Measurements from ENCODE around the gene MEF2C. TPM values are rescaled to one million over a fixed set of nuclear protein-coding genes. Genes with fewer than 3 reads are reported as not detected.

MEF2C gene
- total and polyA plus RNA-seq, 2 of the 13 experiments (the other 11 are each of a cell fraction or from before 2014, with no cell fraction given) = 0.02 TPM; not detected in 1

DNA sequence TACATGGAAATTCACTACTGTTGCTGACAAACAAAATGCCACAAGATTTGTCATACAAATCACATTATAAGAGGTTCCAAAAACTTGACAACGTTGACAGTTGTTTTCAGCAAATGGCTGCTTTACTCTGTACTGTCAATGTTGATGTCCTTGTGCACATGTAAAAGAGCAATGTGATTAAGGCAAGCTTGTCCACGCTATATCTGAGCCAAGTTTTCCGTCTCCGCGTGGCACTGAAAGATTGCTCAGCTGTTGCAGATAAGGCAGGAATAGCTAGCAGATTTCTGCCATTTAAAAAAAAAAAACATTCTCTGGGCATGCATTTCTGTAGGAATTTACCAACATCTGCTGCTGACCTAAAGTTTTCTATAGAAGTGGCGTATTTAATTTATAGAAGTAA lies 46.4 kb upstream of the MEF2C start:
- no peak for FAIRE-seq
- in situ Hi-C loops (cut with HindIII; ENCODE audit: extremely low pct_ligation_motif_present, low pct_unique_long_range_greater_than_20kb) (no loop called here), intact Hi-C loops (cut with micrococcal nuclease; ENCODE audit: unreplicated experiment) (no loop called here)
- no peak overlapping the region for H3K4me2 ChIP-seq (ENCODE audit: low read depth, low read length)
- no peak overlapping the region for H3K27ac ChIP-seq (ENCODE audit: extremely low read length, insufficient read depth, low read length)
- no peaks in the 10 kb centered on the region for H3K27me3 ChIP-seq (ENCODE audit: control insufficient read depth in 1 of 2, insufficient read depth in 2 of 2, low read length in 2 of 2)
- H3K4me1 ChIP-seq (ENCODE audit: insufficient read depth, low read length) = no peaks in the 10 kb centered on the region
- 34% methylated on average over 6 of the region's 6 CpGs for WGBS (ENCODE audit: low lambda C conversion rate)
- POLR2A ChIA-PET = no interaction called here
- H4K20me1 ChIP-seq (ENCODE audit: insufficient read depth, low read length) = no peaks in the 10 kb centered on the region
- H3K4me3 ChIP-seq (replicated peaks in 1 of 3; ENCODE audit: insufficient read depth in 1 of 3, low read depth in 2 of 3, low read length in 3 of 3) = no peak overlapping the region
- H2AFZ ChIP-seq (ENCODE audit: low read length) = no peak overlapping the region
- no peaks in the 10 kb centered on the region for H3K79me2 ChIP-seq (ENCODE audit: insufficient read depth, low read length)
- no peaks in the 10 kb centered on the region for H3K9me3 ChIP-seq (ENCODE audit: low read length)
- no TSS peak for BruUV-seq (replicated peaks)
- CTCF ChIA-PET (ENCODE audit: low intra/inter-chr PET ratio, low total read pairs) = no interaction called here
- H3K9ac ChIP-seq (ENCODE audit: insufficient read depth, low read depth, low read length) = no peak overlapping the region
- no peak for TF ChIP-seq MLLT10 (CRISPR knock-in tag; IDR thresholded peaks at IDR 0.05)
- TF ChIP-seq HDAC6 (IDR thresholded peaks at IDR 0.05; ENCODE audit: low read depth, low read length) = no peak
- no peak for TF ChIP-seq SRSF9 (IDR thresholded peaks at IDR 0.05; ENCODE audit: borderline replicate concordance, insufficient read depth, low read depth, low read length, poor library complexity, severe bottlenecking)
- TF ChIP-seq ZBTB3 (CRISPR knock-in tag; IDR thresholded peaks at IDR 0.05; ENCODE audit: borderline replicate concordance, low read depth) = no peak
- TF ChIP-seq CBFB (CRISPR knock-in tag; IDR thresholded peaks at IDR 0.05) = no peak
- no peak for TF ChIP-seq ZFP36L1 (CRISPR knock-in tag; IDR thresholded peaks at IDR 0.05)
- TF ChIP-seq, protein P1, sequence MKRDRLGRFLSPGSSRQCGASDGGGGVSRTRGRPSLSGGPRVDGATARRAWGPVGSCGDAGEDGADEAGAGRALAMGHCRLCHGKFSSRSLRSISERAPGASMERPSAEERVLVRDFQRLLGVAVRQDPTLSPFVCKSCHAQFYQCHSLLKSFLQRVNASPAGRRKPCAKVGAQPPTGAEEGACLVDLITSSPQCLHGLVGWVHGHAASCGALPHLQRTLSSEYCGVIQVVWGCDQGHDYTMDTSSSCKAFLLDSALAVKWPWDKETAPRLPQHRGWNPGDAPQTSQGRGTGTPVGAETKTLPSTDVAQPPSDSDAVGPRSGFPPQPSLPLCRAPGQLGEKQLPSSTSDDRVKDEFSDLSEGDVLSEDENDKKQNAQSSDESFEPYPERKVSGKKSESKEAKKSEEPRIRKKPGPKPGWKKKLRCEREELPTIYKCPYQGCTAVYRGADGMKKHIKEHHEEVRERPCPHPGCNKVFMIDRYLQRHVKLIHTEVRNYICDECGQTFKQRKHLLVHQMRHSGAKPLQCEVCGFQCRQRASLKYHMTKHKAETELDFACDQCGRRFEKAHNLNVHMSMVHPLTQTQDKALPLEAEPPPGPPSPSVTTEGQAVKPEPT (CRISPR knock-in tag; IDR thresholded peaks at IDR 0.05; ENCODE audit: low read depth) = no peak
- TF ChIP-seq, protein P2, sequence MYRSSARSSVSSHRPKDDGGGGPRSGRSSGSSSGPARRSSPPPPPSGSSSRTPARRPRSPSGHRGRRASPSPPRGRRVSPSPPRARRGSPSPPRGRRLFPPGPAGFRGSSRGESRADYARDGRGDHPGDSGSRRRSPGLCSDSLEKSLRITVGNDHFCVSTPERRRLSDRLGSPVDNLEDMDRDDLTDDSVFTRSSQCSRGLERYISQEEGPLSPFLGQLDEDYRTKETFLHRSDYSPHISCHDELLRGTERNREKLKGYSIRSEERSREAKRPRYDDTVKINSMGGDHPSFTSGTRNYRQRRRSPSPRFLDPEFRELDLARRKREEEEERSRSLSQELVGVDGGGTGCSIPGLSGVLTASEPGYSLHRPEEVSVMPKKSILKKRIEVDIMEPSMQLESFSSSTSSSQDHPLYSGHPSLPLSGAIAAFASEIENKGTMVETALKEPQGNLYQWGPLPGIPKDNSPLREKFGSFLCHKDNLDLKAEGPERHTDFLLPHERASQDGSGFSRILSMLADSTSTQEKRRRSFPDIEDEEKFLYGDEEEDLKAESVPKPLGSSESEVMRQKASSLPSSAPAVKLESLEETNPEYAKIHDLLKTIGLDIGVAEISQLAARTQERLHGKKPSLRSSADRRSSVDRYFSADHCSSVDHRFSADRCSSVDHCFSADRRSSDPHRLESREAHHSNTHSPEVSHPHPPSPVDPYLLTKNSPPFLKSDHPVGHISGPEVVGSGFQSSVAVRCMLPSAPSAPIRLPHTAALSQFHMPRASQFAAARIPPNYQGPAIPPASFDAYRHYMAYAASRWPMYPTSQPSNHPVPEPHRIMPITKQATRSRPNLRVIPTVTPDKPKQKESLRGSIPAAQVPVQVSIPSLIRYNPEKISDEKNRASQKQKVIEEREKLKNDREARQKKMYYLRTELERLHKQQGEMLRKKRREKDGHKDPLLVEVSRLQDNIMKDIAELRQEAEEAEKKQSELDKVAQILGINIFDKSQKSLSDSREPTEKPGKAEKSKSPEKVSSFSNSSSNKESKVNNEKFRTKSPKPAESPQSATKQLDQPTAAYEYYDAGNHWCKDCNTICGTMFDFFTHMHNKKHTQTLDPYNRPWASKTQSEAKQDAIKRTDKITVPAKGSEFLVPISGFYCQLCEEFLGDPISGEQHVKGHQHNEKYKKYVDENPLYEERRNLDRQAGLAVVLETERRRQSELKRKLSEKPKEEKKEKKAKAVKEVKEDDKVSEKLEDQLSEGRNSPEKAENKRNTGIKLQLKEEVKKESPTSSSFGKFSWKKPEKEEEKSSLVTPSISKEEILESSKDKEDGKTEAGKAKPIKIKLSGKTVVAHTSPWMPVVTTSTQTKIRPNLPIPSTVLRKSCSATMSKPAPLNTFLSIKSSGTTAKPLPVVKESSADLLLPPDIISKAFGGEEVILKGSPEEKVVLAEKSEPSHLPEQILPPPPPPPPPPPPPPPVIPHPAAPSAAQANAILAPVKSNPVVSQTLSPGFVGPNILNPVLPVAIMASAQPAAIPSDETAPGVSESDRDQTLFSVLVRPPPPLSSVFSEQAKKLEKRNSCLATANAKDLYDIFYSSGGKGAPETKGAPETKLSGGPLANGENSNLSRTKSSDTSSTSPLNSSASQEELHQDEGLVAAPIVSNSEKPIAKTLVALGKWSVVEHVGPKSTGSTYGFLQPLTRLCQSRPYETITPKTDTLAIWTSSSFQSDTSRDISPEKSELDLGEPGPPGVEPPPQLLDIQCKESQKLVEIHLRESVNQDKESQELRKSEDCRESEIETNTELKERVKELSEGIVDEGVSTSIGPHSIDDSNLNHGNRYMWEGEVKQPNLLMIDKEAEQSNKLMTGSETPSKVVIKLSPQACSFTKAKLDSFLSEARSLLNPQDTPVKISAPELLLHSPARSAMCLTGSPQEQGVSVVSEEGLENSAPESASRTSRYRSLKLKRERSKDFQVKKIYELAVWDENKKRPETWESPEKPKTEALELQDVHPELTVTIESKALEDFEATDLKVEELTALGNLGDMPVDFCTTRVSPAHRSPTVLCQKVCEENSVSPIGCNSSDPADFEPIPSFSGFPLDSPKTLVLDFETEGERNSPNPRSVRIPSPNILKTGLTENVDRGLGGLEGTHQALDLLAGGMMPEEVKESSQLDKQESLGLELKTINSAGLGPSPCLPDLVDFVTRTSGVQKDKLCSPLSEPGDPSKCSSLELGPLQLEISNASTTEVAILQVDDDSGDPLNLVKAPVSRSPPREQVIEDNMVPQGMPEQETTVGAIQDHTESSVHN (CRISPR knock-in tag; IDR thresholded peaks at IDR 0.05) = no peak
- ATAC-seq = no peak
- no peaks in the 10 kb centered on the region for H3K36me3 ChIP-seq (replicated peaks in 1 of 2; ENCODE audit: control insufficient read depth in 1 of 2, insufficient read depth in 2 of 2, low read length in 2 of 2)
- DNase-seq (ENCODE audit: low spot score) = no peak
